ENCODE data around the gene MYMK. TPM values are rescaled to one million over a fixed set of nuclear protein-coding genes. Genes with fewer than 3 reads are reported as not detected.

MYMK gene
- total RNA-seq, 1 donor: not detected

DNA sequence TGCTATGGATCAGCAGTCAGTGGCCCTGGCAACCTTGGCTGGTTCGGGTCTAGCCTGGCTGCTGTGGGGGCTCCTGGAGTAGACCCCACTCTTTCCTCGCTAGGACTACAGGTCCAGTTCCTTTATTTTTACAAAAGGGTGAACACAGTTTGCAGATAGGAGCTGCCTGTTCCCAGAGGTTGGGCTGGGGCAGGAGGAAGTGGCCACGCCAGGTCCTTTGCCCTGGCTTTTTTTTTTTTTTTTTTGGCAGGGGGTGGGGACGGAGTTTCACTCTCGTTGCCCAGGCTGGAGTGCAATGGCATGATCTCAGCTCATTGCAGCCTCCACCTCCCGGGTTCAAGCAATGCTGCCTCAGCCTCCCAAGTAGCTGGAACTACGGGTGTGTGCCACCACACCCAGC is 53.8 kb downstream of the MYMK start:
- H3K4me1 ChIP-seq (ENCODE audit: insufficient read depth, low read length): peaks cover 52% of the 10 kb centered on the region
- no peaks in the 10 kb centered on the region for H3K9me3 ChIP-seq (ENCODE audit: low read depth, low read length)
- H3K4me3 ChIP-seq (ENCODE audit: low read length): no peak overlapping the region
- no peaks in the 10 kb centered on the region for H3K27me3 ChIP-seq (ENCODE audit: insufficient read depth, low read length)

DNA sequence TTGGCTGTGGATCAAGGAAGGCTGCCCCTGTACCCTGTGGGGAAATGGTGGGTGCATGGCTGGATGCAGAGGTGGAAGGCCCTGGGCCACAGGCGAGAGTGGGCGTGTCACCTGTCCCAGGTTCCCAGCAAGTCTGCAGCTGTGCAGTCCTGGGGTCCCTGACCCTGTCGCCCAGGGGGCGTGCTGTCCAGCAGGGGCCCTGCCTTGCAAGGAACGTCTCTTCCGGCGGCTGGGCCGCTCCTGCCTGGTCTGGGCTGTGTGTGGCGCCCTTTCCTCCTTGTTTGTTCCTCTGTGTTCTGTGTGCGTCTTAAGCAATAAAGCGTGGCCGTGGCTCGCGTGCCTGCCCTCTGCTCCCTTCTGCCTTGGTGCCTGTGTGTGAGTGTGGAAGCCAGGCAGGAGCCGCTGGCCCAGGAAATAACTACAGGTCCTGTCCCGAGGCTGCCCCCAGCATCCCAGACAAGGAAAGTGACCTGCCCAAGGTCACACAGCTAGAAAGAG is 54.3 kb downstream of the MYMK start:
- H3K4me3 ChIP-seq (ENCODE audit: low read length): no peak overlapping the region
- H3K4me1 ChIP-seq (ENCODE audit: insufficient read depth, low read length): peaks cover 47% of the 10 kb centered on the region
- H3K27me3 ChIP-seq (ENCODE audit: insufficient read depth, low read length): no peaks in the 10 kb centered on the region
- no peaks in the 10 kb centered on the region for H3K9me3 ChIP-seq (ENCODE audit: low read depth, low read length)

DNA sequence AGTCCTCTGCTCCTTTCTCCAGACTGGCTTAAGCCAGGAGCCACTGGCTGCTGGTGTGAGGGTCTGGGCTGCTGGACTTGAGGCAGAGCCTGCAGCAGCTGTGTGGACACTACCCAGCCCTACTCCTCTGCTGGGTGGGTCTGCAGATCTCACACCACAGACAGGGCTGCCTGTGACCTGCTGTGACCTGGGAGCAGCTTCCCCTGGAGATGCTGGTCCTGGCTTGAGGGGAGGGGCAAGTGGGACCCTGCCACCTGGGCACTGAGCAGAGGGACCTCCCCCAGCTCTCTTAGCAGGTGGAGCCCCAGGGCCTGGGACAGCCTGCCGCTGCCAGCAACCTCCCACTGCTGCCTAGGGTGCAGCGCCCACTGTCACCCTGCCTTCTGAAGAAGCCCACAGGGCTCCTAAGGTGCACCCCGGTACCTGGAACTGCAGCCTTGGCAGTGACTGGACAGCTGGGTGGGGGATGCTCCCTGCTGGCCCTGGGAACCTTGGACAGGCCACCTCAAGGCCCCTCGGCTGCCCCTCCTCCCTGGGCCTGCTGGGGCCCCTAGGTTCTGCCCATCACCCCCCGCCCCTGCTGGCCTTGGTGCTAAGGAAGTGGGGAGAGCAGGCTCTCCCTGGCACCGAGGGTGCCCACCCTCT is 55.9 kb downstream of the MYMK start:
- Histone ChIP-seq H3K27me3 (ENCODE audit: insufficient read depth, low read length) (no peaks in the 10 kb centered on the region), H3K9me3 (ENCODE audit: low read depth, low read length) (no peaks in the 10 kb centered on the region), H3K4me1 (ENCODE audit: insufficient read depth, low read length) (peaks cover 31% of the 10 kb centered on the region), H3K4me3 (ENCODE audit: low read length) (no peak overlapping the region)

DNA sequence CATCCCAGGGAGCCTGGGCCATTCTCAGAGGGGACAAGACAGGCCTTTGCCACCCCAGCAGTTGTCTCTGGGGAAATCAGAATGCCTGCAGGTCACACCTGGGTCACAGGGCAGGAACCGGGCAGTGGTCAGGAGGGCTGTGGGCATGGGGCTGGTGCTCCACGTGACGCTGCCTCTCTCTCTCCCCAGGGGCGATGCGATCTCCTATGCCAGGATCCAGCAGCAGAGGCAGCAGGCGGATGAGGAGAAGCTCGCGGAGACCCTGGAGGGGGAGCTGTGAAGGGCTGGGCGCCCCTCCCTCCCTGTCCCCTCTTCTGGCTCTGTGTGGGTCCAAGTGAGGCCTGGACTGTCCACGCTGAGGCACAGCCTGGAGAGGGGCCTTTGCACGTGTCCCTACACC is 56.4 kb downstream of the MYMK start:
- no peaks in the 10 kb centered on the region for H3K9me3 ChIP-seq (ENCODE audit: low read depth, low read length)
- no peak overlapping the region for H3K4me3 ChIP-seq (ENCODE audit: low read length)
- no peaks in the 10 kb centered on the region for H3K27me3 ChIP-seq (ENCODE audit: insufficient read depth, low read length)
- H3K4me1 ChIP-seq (ENCODE audit: insufficient read depth, low read length): peaks cover 26% of the 10 kb centered on the region

DNA sequence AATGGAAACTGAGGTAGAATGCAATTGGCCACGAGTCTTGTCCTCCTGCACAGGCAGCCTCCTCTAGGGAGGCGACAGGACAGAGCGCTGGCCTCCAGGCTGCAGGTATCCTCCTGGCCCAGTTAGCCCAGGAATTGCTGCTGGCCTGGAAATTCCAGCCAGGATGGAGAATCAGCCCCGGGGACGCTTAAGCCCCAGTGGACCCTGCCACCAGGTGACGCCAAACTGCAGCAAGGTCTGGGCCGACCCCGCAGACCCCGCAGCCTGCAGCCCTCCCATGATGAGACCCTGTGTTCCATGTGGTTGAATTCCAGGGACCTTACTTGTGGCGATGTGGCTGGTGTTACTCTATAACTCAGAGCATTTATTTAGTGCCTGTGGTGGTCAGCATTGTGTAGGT is 57.7 kb downstream of the MYMK start:
- Histone ChIP-seq H3K4me3 (ENCODE audit: low read length) (no peak overlapping the region), H3K4me1 (ENCODE audit: insufficient read depth, low read length) (peaks cover 16% of the 10 kb centered on the region), H3K27me3 (ENCODE audit: insufficient read depth, low read length) (no peaks in the 10 kb centered on the region), H3K9me3 (ENCODE audit: low read depth, low read length) (no peaks in the 10 kb centered on the region)

DNA sequence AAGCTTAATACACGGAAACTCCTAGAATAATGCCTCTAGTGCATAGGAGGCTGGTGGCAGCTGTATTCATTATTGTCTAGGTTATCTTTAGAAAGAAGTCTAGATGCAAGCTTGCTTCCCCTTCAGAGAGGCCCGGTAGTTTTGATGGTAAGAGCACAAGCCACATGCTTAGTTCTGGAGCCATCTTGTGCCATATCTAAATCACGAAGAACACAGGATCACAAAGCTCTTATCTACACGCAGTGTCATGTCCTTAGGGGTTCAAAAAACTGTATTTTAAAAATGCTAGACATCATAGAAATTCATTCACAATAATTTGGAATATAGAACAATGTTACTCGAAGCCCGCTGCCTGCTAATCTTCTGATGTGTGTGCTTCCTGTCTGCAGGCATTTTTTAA is 58.8 kb downstream of the MYMK start:
- Histone ChIP-seq H3K4me3 (ENCODE audit: low read length) (no peak overlapping the region), H3K4me1 (ENCODE audit: insufficient read depth, low read length) (peaks cover 5% of the 10 kb centered on the region), H3K27me3 (ENCODE audit: insufficient read depth, low read length) (no peaks in the 10 kb centered on the region), H3K9me3 (ENCODE audit: low read depth, low read length) (no peaks in the 10 kb centered on the region)

DNA sequence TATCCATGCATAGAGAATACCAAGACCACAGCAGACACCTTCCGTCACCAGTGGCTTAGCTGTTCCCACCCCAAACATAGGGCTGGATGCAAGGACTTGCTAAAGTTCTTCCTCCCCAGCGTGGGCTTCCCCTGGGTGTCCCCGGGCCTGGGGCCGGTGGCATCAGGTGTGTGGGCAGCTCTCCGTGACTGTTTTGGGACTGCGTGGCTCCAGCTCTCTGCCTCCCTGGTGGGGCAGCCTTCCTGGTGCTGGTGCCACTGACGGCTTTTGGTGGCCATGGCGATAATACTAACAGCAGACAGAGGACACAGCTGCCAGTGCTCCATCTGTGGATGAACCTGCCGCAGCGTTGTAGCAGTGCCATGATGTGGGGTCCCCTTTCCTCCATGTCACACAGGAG is 60.1 kb downstream of the MYMK start:
- no peak overlapping the region for H3K4me3 ChIP-seq (ENCODE audit: low read length)
- H3K9me3 ChIP-seq (ENCODE audit: low read depth, low read length): no peaks in the 10 kb centered on the region
- H3K4me1 ChIP-seq (ENCODE audit: insufficient read depth, low read length): peaks cover 7% of the 10 kb centered on the region
- no peaks in the 10 kb centered on the region for H3K27me3 ChIP-seq (ENCODE audit: insufficient read depth, low read length)

Other genes with a start within 250 kb of the MYMK start
- gene ABO, start 249.8 kb downstream of the MYMK start, total RNA-seq: 4.5 TPM
- gene SURF6, start 188.8 kb downstream of the MYMK start, total RNA-seq: 4.8 TPM
- gene MED22, start 176.8 kb downstream of the MYMK start, total RNA-seq: 11.4 TPM
- gene RPL7A, start 176.7 kb downstream of the MYMK start, total RNA-seq: 2,463 TPM
- gene SURF1, start 168.5 kb downstream of the MYMK start, total RNA-seq: 26.4 TPM
- gene SURF2, start 168.4 kb downstream of the MYMK start, total RNA-seq: 9.0 TPM
- gene SURF4, start 148.9 kb downstream of the MYMK start, total RNA-seq: 82.2 TPM
- 0.10 TPM for gene STKLD1, start 148.6 kb downstream of the MYMK start, total RNA-seq
- 9.0 TPM for gene REXO4, start 106.9 kb downstream of the MYMK start, total RNA-seq
- gene ADAMTS13, start 102.6 kb downstream of the MYMK start, total RNA-seq: 0.42 TPM
- 2.3 TPM for gene CACFD1, start 65.0 kb downstream of the MYMK start, total RNA-seq
- 23.3 TPM for gene SLC2A6, start 45.9 kb downstream of the MYMK start, total RNA-seq
- 0.10 TPM for gene ADAMTSL2, start 9.7 kb upstream of the MYMK start, total RNA-seq
- not detected for gene FAM163B, start 84.4 kb upstream of the MYMK start, total RNA-seq
- gene DBH, start 111.4 kb upstream of the MYMK start, total RNA-seq: 0.10 TPM
- gene SARDH, start 213.4 kb upstream of the MYMK start, total RNA-seq: 4.7 TPM

Data from mononuclear cell (primary cell).